GM13976 (cell line): ENCODE results near the gene ADGRG6.
"Not testable (repeated sequence)": the region's sequence is repeated elsewhere in the genome, so short reads cannot be mapped to it uniquely, and the experiment has no call there.

Experiments used
- DNase-seq: peaks from one replicate; pipeline ENCODE4 v3.0.0; 2012; ENCODE audit warnings: low spot score
- in situ Hi-C: fragments of 300-500 bp; cut with MboI; formaldehyde crosslinking; loops from one replicate; pipeline ENCODE4 v1.12.0; 2022; ENCODE audit warnings: low sequenced_read_pairs, mixed read lengths, inconsistent platforms; ENCODE audit not compliant: unreplicated experiment
- TF ChIP-seq, protein P1 (sequence below): IDR thresholded peaks from 2 replicates; pipeline ENCODE4 v1.5.1; 2012; ENCODE audit warnings: borderline replicate concordance, mild to moderate bottlenecking; ENCODE audit not compliant: insufficient read depth; ENCODE audit errors: extremely low read depth, missing control alignments, control extremely low read depth

The ADGRG6 gene

DNA sequence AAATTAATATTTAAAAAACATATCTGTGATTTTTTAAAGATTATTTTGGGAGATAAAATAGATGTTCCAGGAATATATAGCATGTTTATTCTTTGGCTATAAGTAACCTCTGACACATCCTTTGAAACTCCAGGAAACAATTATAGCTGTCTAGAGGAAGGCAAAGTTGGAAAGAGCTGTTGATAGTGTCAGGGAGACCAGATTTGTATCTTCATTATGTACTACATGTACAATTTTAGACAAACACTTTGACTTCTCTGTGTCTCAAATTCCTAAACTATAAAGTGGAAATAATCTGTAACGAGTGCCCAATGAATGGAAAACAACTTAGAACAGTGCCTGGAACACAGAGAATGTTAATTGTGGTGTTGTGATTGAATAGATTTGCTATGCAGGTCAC is 25.6 kb upstream of the ADGRG6 start:
- no peak for DNase-seq
- TF ChIP-seq, protein P1, sequence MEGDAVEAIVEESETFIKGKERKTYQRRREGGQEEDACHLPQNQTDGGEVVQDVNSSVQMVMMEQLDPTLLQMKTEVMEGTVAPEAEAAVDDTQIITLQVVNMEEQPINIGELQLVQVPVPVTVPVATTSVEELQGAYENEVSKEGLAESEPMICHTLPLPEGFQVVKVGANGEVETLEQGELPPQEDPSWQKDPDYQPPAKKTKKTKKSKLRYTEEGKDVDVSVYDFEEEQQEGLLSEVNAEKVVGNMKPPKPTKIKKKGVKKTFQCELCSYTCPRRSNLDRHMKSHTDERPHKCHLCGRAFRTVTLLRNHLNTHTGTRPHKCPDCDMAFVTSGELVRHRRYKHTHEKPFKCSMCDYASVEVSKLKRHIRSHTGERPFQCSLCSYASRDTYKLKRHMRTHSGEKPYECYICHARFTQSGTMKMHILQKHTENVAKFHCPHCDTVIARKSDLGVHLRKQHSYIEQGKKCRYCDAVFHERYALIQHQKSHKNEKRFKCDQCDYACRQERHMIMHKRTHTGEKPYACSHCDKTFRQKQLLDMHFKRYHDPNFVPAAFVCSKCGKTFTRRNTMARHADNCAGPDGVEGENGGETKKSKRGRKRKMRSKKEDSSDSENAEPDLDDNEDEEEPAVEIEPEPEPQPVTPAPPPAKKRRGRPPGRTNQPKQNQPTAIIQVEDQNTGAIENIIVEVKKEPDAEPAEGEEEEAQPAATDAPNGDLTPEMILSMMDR: no peak
- in situ Hi-C loops: no loop called here

DNA sequence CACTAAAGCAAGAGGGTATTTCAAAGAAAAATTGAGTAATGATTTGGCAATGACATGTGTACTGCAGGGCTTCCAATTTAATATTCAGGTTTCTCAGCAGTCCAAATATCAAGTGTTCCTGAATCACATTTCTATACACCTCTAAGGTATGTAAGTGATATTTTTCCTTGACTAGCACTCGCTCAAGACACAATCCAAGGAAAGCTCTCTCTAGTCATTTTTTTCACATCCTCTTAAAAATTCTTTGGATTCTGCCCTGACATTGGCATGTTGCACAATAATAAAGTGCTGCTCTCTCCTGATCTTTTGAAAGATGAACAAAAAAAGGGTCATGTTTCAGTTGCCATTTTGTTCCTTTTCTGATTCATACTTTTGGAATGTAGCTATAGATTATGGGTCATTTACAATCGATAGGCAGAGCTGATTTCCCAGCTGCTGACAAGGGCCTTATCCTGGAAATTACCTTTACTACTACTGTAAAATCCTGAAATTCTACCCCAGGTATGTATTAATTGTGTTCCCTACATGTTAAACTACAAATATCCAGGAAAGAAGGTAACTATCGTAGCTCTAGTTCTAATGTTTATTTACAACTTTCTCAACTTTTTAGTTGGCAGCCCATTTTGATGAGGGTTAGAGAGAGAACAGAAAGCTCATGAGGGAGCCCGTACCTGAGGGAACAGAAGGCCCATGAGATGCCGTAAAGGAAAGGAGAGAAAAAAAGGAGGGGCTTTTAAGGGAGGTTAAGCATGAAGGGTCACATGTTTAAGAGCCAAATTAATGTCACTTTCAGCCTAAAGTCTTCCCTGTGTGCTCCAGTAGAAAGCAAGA is 22.2 kb upstream of the ADGRG6 start:
- no peak for DNase-seq

DNA sequence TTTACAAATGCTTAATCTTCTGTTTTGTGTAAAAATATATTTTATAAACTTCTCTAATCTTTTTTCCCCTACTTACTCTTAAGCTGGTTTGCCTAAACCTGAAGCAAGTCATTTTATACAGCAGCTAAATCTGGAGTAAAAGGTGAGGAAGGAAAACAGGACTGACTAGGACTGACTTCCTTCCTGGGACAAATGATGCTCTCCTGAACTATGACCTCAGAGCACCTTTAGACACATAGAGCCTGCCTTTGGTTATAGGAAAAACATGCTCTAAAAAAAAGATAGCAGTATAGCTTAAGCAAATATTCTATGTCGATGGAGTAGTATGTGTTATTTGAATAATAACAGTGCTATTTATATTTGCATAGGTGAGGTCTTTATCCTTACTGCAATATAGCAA is 21.5 kb upstream of the ADGRG6 start:
- no peak for DNase-seq
- in situ Hi-C loops: no loop called here
- TF ChIP-seq, protein P1: no peak

More for the DNA sequence above, 22.2 kb upstream of the ADGRG6 start:
- TF ChIP-seq, protein P1: no peak
- in situ Hi-C loops: no loop called here

DNA sequence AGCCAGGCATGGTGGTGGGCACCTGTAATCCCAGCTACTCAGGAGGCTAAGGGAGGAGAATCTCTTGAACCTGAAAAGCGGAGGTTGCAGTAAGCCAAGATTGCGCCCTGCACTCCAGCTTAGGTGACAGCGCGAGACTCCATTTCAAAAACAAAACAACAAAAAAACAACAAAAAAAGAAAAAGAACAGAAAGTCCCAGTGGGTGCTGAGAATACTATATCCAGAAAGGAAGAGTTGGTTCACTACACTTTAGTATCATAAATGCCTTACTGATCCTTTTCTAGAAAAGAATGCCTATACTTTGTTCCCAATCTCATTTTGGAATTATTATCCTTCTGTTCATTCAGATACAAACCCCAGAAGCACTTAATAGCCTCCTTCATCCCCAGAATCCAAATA is 20.9 kb upstream of the ADGRG6 start:
- in situ Hi-C loops: no loop called here

DNA sequence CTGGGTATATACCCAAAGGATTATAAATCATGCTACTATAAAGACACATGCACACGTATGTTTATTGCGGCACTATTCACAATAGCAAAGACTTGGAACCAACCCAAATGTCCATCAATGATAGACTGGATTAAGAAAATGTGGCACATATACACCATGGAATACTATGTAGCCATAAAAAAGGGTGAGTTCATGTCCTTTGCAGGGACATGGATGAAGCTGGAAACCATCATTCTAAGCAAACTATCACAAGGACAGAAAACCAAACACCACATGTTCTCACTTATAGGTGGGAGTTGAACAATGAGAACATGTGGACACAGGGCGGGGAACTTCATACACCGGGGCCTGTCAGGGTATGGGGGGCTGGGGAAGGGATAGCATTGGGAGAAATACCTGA is 18.7 kb upstream of the ADGRG6 start:
- in situ Hi-C loops, DNase-seq: not testable (repeated sequence)

More for the DNA sequence above, 20.9 kb upstream of the ADGRG6 start:
- no peak for DNase-seq
- TF ChIP-seq, protein P1: no peak

DNA sequence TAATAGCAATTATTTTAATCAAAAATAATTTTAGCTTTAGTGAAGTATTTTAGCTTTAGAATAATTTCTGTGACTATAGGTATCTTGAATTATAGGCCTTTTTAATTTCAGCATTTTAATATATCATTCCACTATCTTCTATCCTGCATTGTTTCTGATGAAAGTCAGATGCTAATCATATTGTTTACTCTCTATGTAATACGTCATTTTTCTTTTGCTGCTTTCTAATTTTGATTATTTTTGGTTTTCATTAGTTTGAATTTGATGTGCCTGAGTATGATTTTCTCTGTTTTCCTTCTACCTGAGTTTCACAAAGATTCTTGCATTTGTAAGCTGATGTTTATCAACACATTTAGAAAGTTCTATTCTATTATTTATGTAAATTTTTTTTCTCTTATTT is 17.4 kb upstream of the ADGRG6 start:
- TF ChIP-seq, protein P1: no peak
- in situ Hi-C loops: no loop called here
- DNase-seq: no peak

DNA sequence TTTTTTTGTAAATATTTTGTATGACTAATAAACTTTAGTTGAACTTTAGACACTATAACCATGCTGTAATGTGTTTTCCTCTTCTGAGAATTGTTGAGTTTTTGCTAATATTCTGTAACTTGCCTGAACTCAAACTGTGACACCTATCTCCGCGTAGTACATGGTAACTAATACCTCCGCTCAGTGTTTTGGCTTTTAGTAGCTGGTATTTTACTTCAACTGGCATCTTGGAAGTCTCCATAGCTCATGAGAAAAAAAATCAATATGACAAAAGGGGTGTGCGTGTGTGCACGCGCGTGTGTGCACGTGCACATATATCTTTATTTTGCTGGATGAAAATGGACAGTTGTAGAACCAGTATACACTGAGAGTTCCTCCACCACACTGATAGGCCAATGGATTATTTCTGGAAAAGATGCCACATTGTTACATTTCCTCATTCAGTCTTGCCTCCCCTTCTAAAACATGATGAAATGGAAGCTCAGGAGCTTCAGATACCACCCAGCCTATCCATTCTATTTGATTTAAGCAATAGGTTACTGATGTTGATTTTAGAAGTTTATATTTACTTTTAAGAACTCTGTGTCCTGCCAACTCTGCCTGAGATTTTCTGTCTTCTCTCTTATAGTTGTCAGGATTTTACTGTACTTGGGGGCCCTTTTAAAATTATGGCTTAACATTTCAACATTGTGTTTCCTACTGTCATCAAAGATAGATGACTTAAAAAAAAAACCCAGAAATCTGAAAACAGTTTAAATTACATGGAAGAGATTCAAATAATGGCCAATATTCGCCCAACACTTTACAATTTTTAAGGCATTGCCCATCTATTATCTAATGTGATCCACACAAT is 16.3 kb upstream of the ADGRG6 start:
- no peak for DNase-seq
- TF ChIP-seq, protein P1: no peak
- in situ Hi-C loops: no loop called here
